Prostate gland (tissue), 2 donors: ENCODE measurements around the gene CALCA. TPM values are rescaled to one million over a fixed set of nuclear protein-coding genes. Genes with fewer than 3 reads are reported as not detected.

Experiments used
- DNase-seq: peaks from one replicate; pipeline ENCODE4 v3.0.0-alpha.2; 2019; ENCODE audit warnings: low spot score
- H3K27ac ChIP-seq, 2 donors: fragments of 200-600 bp; sonication (generic); 2 replicates each; pipeline ENCODE4 v1.5.1; 2017 to 2019
- H3K27me3 ChIP-seq: fragments of 200-600 bp; sonication (generic); replicated peaks from 2 replicates; pipeline ENCODE4 v1.5.1; 2019; ENCODE audit not compliant: insufficient read depth
- H3K36me3 ChIP-seq, 2 donors: fragments of 200-600 bp; sonication (generic); 1 replicate in 1 of 2; 2 replicates in 1 of 2; pipeline versions ENCODE4 v1.5.1 to v1.8.1; 2017 to 2019
- H3K4me1 ChIP-seq: fragments of 200-600 bp; sonication (generic); replicated peaks from 2 replicates; pipeline ENCODE4 v1.5.1; 2019
- H3K4me3 ChIP-seq, 2 donors: fragments of 200-600 bp; sonication (generic); 2 replicates each; pipeline ENCODE4 v1.5.1; 2017 to 2019
- H3K9me3 ChIP-seq: fragments of 200-600 bp; sonication (generic); 2 replicates; pipeline ENCODE4 v1.5.1; 2017
- POLR2A ChIP-seq: fragments of 450-650 bp; IDR thresholded peaks from one replicate; pipeline ENCODE4 v1.6.1; 2016; ENCODE audit warnings: antibody characterized with exemption, mild to moderate bottlenecking
- POLR2AphosphoS5 ChIP-seq: sonication (generic); formaldehyde crosslinking; IDR thresholded peaks from one replicate; pipeline ENCODE4 v1.6.1; 2017; ENCODE audit warnings: antibody characterized with exemption
- WGBS: methylation state at CpG from one replicate; pipeline ENCODE4 v1.1.5; 2018; 5-methylcytosine and 5-hydroxymethylcytosine counted together
- intact Hi-C: fragments of 100-400 bp; cut with DNase I; formaldehyde crosslinking; loops from one replicate; pipeline ENCODE4 v1.14.2; 2022
- total RNA-seq, 2 donors: library from RNA; depleted of rRNA; stranded (reverse); fragments of >200 nt; gene quantifications; one replicate each; pipeline ENCODE4 v1.1.0, GENCODE V29; 2016
- TF ChIP-seq, protein P1 (sequence below), 4 experiments: fragments of 200-600 bp in 2 of 4; fragments of 450-650 bp in 2 of 4; sonication (generic) in 2 of 4; IDR thresholded peaks; 1 replicate in 3 of 4; 2 replicates in 1 of 4; pipeline ENCODE4 v1.5.1; 2016 to 2019; ENCODE audit warnings: antibody characterized with exemption in 4 of 4, mild to moderate bottlenecking in 2 of 4, moderate library complexity in 2 of 4

The CALCA gene
- total RNA-seq, 2 donors from 2014 or later = 4.1 TPM; not detected in 1

- Histone ChIP-seq H3K9me3 (no peaks in the 10 kb centered on the region), H3K4me3 (no peak overlapping the region), H3K27me3 (no peaks in the 10 kb centered on the region), H3K27ac (no peak overlapping the region), H3K4me1 (no peaks in the 10 kb centered on the region), H3K36me3 (no peaks in the 10 kb centered on the region)
- no peak for DNase-seq
- WGBS = 65% methylated on average over 2 of the region's 2 CpGs
- intact Hi-C loops = no loop called here
- TF ChIP-seq POLR2A (no peak), POLR2AphosphoS5 (no peak)
- TF ChIP-seq, protein P1, sequence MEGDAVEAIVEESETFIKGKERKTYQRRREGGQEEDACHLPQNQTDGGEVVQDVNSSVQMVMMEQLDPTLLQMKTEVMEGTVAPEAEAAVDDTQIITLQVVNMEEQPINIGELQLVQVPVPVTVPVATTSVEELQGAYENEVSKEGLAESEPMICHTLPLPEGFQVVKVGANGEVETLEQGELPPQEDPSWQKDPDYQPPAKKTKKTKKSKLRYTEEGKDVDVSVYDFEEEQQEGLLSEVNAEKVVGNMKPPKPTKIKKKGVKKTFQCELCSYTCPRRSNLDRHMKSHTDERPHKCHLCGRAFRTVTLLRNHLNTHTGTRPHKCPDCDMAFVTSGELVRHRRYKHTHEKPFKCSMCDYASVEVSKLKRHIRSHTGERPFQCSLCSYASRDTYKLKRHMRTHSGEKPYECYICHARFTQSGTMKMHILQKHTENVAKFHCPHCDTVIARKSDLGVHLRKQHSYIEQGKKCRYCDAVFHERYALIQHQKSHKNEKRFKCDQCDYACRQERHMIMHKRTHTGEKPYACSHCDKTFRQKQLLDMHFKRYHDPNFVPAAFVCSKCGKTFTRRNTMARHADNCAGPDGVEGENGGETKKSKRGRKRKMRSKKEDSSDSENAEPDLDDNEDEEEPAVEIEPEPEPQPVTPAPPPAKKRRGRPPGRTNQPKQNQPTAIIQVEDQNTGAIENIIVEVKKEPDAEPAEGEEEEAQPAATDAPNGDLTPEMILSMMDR (IDR thresholded peaks at IDR 0.05) = no peak
These were observed 41.8 kb downstream of the CALCA start for GRCh38 chr11:14930369-14930768.

GRCh38 chr11:14927146-14927545 lies 45.0 kb downstream of the CALCA start:
- no peaks in the 10 kb centered on the region for H3K4me1 ChIP-seq

DNA sequence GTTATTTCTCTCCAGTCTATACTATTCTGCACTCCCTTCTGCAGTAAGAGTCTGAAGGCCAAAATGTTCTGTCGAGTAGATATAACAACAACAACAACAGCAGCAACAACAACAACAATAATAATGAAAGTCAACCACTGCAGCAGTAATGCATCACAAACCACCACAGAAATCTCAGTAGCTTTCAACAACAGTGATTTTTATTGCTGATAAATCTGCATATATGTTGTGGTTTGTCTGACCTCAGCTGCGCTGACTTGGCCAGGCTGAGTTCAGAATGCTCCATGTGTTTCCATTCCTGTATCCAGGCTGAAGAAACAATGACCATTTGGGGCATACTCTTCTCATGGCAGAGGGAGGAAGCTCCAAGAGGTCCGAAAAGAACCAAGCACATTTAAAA lies 47.8 kb downstream of the CALCA start:
- DNase-seq = no peak
- H3K27ac ChIP-seq = no peak overlapping the region
- H3K4me1 ChIP-seq = no peaks in the 10 kb centered on the region
- H3K4me3 ChIP-seq = no peak overlapping the region
- no peaks in the 10 kb centered on the region for H3K36me3 ChIP-seq
- 85% methylated on average over 3 of the region's 3 CpGs for WGBS
- intact Hi-C loops = no loop called here
- no peaks in the 10 kb centered on the region for H3K27me3 ChIP-seq
- H3K9me3 ChIP-seq = no peaks in the 10 kb centered on the region
- no peak for TF ChIP-seq POLR2AphosphoS5
- TF ChIP-seq, protein P1 (IDR thresholded peaks at IDR 0.05) = no peak
- no peak for TF ChIP-seq POLR2A

More at GRCh38 chr11:14927146-14927545, 45.0 kb downstream of the CALCA start:
- no peak overlapping the region for H3K27ac ChIP-seq
- H3K4me3 ChIP-seq = no peak overlapping the region
- no peaks in the 10 kb centered on the region for H3K9me3 ChIP-seq
- H3K36me3 ChIP-seq = no peaks in the 10 kb centered on the region
- no peak for TF ChIP-seq POLR2A
- TF ChIP-seq POLR2AphosphoS5 = no peak
- TF ChIP-seq, protein P1 (IDR thresholded peaks at IDR 0.05) = no peak
- H3K27me3 ChIP-seq = no peaks in the 10 kb centered on the region
- intact Hi-C loops = no loop called here
- no peak for DNase-seq

Other genes starting within 250 kb of the CALCA start
- 10 to 100 TPM; 21.1 to 26.6 TPM for gene CYP2R1, start 80.1 kb downstream of the CALCA start, total RNA-seq
- 1 to 10 TPM in 1 of 2 donors, under 1 TPM in 1; 0.18 to 2.4 TPM for gene CALCB, start 101.2 kb upstream of the CALCA start, total RNA-seq
- gene INSC, start 142.6 kb upstream of the CALCA start, total RNA-seq = 1 to 10 TPM in 1 of 2 donors, under 1 TPM in 1; 0.87 to 2.0 TPM